ENCODE data around the gene MS4A6A.

- TF ChIP-seq POLR2AphosphoS5 (IDR thresholded peaks at IDR 0.05; ENCODE audit: low read depth, low read length), result no peak
- no peak for TF ChIP-seq CTCF (IDR thresholded peaks at IDR 0.05)
- TF ChIP-seq EZH2phosphoT487 (IDR thresholded peaks at IDR 0.05; ENCODE audit: borderline replicate concordance, low read depth), result no peak
- TF ChIP-seq EP300 (IDR thresholded peaks at IDR 0.05; ENCODE audit: borderline replicate concordance in 1 of 2, low read depth in 1 of 2, low read length in 1 of 2), result no peak
- no peak for TF ChIP-seq MAX (IDR thresholded peaks at IDR 0.05; ENCODE audit: low read depth)
- no peak for TF ChIP-seq NFIC (IDR thresholded peaks at IDR 0.05; ENCODE audit: borderline replicate concordance)
- TF ChIP-seq RCOR1 (IDR thresholded peaks at IDR 0.05; ENCODE audit: low read length), result no peak
- TF ChIP-seq PBX3 (IDR thresholded peaks at IDR 0.05), result no peak
- TF ChIP-seq REST (IDR thresholded peaks at IDR 0.05; ENCODE audit: low read depth, low read length), result no peak
- TF ChIP-seq SIN3A (IDR thresholded peaks at IDR 0.05; ENCODE audit: borderline replicate concordance, low read depth, low read length), result no peak
- TF ChIP-seq RAD21 (IDR thresholded peaks at IDR 0.05; ENCODE audit: low read length), result no peak
- TF ChIP-seq SMC3 (IDR thresholded peaks at IDR 0.05; ENCODE audit: low read depth, low read length), result no peak
- no peak for TF ChIP-seq CHD2 (IDR thresholded peaks at IDR 0.05; ENCODE audit: low read length, partially characterized antibody)
- no peak for TF ChIP-seq IRF3 (IDR thresholded peaks at IDR 0.05; ENCODE audit: low read depth, low read length)
Measured at GRCh38 chr11:60125956-60126585, 56.8 kb downstream of the MS4A6A start.
